Esophagus squamous epithelium (tissue), 5 donors: ENCODE results near the gene SGCD. TPM values are rescaled to one million over a fixed set of nuclear protein-coding genes. Genes with fewer than 3 reads are reported as not detected.

ENCODE experiments used
- DNase-seq: peaks from one replicate; lab custom pipeline; 2025; lab: John Stamatoyannopoulos, UW
- H3K27ac ChIP-seq, 4 donors: fragments of 200-600 bp; sonication (generic); one replicate each; pipeline ENCODE4 v1.5.1; 2016 to 2019; ENCODE audit warnings: mild to moderate bottlenecking in 1 of 4
- H3K27me3 ChIP-seq, 4 donors: fragments of 200-600 bp; sonication (generic); 1 replicate in 3 of 4; 2 replicates in 1 of 4; pipeline versions ENCODE4 v1.5.1 to v1.6.0; 2017 to 2021; ENCODE audit warnings: antibody characterized with exemption in 1 of 4
- H3K36me3 ChIP-seq, 3 donors: fragments of 200-600 bp; sonication (generic); one replicate each; pipeline ENCODE4 v1.5.1; 2016 to 2019
- H3K4me1 ChIP-seq, 3 donors: fragments of 200-600 bp; sonication (generic); one replicate each; pipeline ENCODE4 v1.5.1; 2017 to 2019
- H3K4me3 ChIP-seq, 4 donors: fragments of 200-600 bp; sonication (generic); 1 replicate in 3 of 4; 2 replicates in 1 of 4; pipeline ENCODE4 v1.5.1; 2016 to 2019; ENCODE audit warnings: mild to moderate bottlenecking in 2 of 4, moderate library complexity in 1 of 4
- H3K9me3 ChIP-seq, 3 donors: fragments of 200-600 bp; sonication (generic); one replicate each; pipeline ENCODE4 v1.5.1; 2016 to 2019
- POLR2A ChIP-seq, 4 donors: fragments of 450-650 bp; IDR thresholded peaks; one replicate each; pipeline ENCODE4 v1.6.1; 2017; ENCODE audit warnings: antibody characterized with exemption in 4 of 4, mild to moderate bottlenecking in 4 of 4, moderate library complexity in 3 of 4
- WGBS, 2 donors: methylation state at CpG; one replicate each; pipeline ENCODE4 v1.1.5; 2018; 5-methylcytosine and 5-hydroxymethylcytosine counted together
- intact Hi-C: fragments of 100-400 bp; cut with DNase I; formaldehyde crosslinking; loops from one replicate; pipeline ENCODE4 v1.15.0; 2022
- total RNA-seq, 4 donors: library from RNA; depleted of rRNA; stranded (reverse); fragments of >200 nt; gene quantifications; one replicate each; pipeline ENCODE4 v1.1.0, GENCODE V29; 2016
- TF ChIP-seq, protein P1 (sequence below), 6 experiments: fragments of 450-650 bp in 4 of 6; fragments of 200-600 bp in 2 of 6; sonication (generic) in 2 of 6; IDR thresholded peaks; one replicate each; pipeline ENCODE4 v1.5.1; 2016 to 2019; ENCODE audit warnings: antibody characterized with exemption in 6 of 6, mild to moderate bottlenecking in 4 of 6, moderate library complexity in 4 of 6
- donor health status: DM: yes; HTN: yes; CAD: no.

The SGCD gene
- total RNA-seq, 4 donors from 2014 or later: 0.08 to 4.4 (median 0.64) TPM

DNA sequence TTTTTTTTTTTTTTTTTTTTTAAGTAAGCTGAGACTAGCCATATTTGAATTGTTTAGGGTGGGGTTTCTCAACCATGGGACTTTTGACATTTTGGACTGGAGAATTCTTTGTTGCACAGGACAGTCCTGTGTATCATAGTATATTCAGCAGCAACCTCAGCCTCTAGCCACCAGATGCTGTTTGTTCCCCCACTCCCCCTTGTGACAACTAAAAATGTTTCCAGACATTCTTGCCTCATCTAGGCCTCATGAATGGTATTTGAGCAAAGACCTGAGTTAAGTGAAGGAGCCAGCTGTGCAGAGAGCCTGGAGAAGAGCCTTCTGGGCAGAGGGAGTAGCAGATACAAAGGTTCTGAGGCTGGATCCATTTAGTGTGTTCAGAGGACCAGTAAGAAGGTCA is 155.9 kb downstream of the SGCD start:
- Histone ChIP-seq H3K4me1 (peaks cover 0 to 7% (median 0%) of the 10 kb centered on the region in 3 donors), H3K4me3 (no peak overlapping the region), H3K27ac (no peak overlapping the region), H3K36me3 (no peaks in the 10 kb centered on the region), H3K9me3 (peaks cover 0 to 18% (median 3%) of the 10 kb centered on the region in 3 donors), H3K27me3 (no peaks in the 10 kb centered on the region)
- intact Hi-C loops: no loop called here
- TF ChIP-seq, protein P1, sequence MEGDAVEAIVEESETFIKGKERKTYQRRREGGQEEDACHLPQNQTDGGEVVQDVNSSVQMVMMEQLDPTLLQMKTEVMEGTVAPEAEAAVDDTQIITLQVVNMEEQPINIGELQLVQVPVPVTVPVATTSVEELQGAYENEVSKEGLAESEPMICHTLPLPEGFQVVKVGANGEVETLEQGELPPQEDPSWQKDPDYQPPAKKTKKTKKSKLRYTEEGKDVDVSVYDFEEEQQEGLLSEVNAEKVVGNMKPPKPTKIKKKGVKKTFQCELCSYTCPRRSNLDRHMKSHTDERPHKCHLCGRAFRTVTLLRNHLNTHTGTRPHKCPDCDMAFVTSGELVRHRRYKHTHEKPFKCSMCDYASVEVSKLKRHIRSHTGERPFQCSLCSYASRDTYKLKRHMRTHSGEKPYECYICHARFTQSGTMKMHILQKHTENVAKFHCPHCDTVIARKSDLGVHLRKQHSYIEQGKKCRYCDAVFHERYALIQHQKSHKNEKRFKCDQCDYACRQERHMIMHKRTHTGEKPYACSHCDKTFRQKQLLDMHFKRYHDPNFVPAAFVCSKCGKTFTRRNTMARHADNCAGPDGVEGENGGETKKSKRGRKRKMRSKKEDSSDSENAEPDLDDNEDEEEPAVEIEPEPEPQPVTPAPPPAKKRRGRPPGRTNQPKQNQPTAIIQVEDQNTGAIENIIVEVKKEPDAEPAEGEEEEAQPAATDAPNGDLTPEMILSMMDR (IDR thresholded peaks at IDR 0.05): no peak
- no peak for TF ChIP-seq POLR2A (IDR thresholded peaks at IDR 0.05)
- no peak for DNase-seq

DNA sequence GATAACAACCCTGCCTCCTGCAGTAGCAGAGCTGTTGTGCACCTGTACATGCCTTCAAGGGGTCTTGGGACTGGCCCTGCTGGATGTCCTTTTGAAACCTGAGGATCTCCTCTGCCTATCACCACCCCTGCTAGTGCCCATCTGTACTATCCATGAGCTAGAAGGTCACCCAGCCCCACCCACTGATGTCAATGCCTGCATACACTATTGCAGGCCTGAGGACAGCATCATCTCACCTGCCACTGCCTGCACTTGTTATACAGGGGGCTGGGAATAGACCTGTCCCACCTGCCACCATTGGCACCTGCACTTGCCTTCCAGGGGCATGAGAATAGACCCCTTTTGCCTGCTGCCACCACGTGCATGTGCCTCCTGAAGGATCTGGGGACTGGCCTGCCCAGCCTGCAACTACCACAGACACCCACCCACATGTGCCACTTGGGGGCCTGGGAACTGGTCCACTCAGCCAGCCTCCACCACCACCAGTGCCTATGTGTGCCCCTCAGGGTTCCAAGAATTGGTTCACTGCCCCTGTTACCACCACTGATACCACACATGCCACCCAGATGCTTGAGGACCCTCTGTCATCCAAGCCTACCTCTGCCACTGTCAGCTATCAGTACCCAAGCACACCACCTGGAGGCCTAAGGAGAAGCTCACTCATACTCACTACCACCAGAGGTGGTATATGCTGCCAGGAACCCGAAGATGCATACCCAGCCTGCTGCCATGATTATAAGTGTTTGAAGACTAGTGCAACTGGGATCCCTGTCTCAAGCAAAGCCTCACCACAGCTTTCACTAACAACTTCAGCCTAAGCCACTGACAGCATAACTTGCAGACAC is 159.7 kb downstream of the SGCD start:
- TF ChIP-seq, protein P1 (IDR thresholded peaks at IDR 0.05): no peak
- TF ChIP-seq POLR2A (IDR thresholded peaks at IDR 0.05): no peak
- Histone ChIP-seq H3K9me3 (peaks cover 0 to 18% (median 3%) of the 10 kb centered on the region in 3 donors), H3K27ac (no peak overlapping the region), H3K27me3 (no peaks in the 10 kb centered on the region), H3K36me3 (no peaks in the 10 kb centered on the region), H3K4me1 (peaks cover 0 to 4% (median 0%) of the 10 kb centered on the region in 3 donors), H3K4me3 (no peak overlapping the region)
- DNase-seq: no peak
- 63% methylated on average over 2 of the region's 2 CpGs; no CpG with 5 or more reads in 1 of the 2 donors for WGBS, 2 donors
- intact Hi-C loops: no loop called here

DNA sequence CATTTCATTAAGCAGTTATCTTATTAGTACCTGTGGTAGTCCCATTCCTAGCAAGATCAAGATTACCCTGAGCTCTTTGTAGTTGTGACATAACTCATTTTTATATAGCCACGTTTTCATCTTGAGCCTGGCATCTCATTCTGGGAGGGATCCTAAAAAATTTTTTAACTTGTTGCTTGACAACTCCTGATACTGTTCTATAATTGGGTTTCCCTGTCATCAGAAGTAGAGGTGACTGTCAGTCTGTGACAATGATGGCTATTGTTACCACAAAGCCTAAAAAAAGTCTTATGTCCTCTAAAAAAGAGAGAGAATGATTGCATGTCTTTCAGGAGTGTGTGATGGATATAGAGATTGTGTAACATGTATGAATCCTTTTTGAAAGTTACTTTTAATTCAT is 164.8 kb downstream of the SGCD start:
- DNase-seq: no peak
- intact Hi-C loops: no loop called here
- no peaks in the 10 kb centered on the region for H3K4me1 ChIP-seq
- no peaks in the 10 kb centered on the region for H3K27me3 ChIP-seq
- TF ChIP-seq, protein P1 (IDR thresholded peaks at IDR 0.05): no peak
- TF ChIP-seq POLR2A (IDR thresholded peaks at IDR 0.05): no peak
- H3K36me3 ChIP-seq: no peaks in the 10 kb centered on the region
- 16 to 28% methylated on average over 1 of the region's 1 CpG for WGBS, 2 donors
- no peak overlapping the region for H3K4me3 ChIP-seq
- H3K9me3 ChIP-seq: peaks cover 0 to 8% (median 3%) of the 10 kb centered on the region in 3 donors
- H3K27ac ChIP-seq: no peak overlapping the region

DNA sequence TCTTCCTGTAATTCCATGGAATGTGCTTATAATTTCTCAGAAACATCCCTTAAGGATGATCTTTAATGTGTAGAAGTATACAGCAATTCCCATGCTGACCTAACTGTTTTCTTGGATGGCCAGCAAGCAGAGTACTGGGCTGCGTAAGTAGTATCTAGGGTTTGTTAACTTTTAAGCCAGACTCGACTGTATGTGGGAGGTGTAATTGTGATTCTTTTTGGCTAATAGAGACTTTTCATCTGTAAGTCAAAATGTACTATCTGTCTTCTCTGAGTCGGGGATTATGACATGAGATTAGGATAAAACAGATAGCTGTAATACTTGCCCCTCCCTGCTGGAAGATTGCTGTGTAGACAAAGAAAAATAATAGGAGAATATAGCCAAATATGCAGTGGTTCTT is 169.3 kb downstream of the SGCD start:
- WGBS, 2 donors: 54 to 55% methylated on average over 3 of the region's 3 CpGs
- Histone ChIP-seq H3K9me3 (no peaks in the 10 kb centered on the region), H3K4me3 (no peak overlapping the region), H3K27me3 (no peaks in the 10 kb centered on the region), H3K4me1 (no peaks in the 10 kb centered on the region), H3K27ac (peak overlapping the region in 2 of 4 donors; percentile 1 to 25), H3K36me3 (no peaks in the 10 kb centered on the region)
- no peak for DNase-seq
- TF ChIP-seq, protein P1 (IDR thresholded peaks at IDR 0.05): no peak
- TF ChIP-seq POLR2A (IDR thresholded peaks at IDR 0.05): no peak
- intact Hi-C loops: no loop called here

DNA sequence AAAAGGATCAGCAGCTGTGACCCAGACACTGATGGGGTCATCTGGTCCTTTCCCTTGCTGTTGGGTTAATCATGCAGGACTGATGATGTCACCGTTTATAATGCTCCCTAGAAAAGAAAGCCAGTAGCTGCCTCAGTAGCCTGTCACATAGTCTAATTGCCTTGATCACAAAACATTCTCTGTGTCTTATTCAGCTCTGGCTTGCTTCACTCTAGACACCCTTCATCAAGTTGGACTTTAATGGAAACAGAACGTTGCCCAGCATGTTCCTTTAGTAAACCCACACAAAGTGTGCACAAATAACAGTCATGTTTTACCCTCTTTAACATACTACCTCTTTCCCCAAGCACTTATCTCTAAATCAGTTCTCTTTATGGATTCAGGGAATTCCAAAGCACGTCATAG is 170.8 kb downstream of the SGCD start:
- Histone ChIP-seq H3K4me3 (no peak overlapping the region), H3K4me1 (no peaks in the 10 kb centered on the region), H3K27me3 (no peaks in the 10 kb centered on the region), H3K9me3 (no peaks in the 10 kb centered on the region), H3K27ac (no peak overlapping the region), H3K36me3 (no peaks in the 10 kb centered on the region)
- intact Hi-C loops: no loop called here
- TF ChIP-seq POLR2A (IDR thresholded peaks at IDR 0.05): no peak
- TF ChIP-seq, protein P1 (IDR thresholded peaks at IDR 0.05): no peak
- WGBS, 2 donors: 26 to 33% methylated on average over 3 of the region's 3 CpGs
- DNase-seq: no peak
